Measurements from ENCODE around the gene AHRR.

GRCh38 chr5:374631-375335 lies 53.3 kb downstream of the AHRR start:
- TF ChIP-seq SP1 (IDR thresholded peaks at IDR 0.05) (no peak), ARNT (IDR thresholded peaks at IDR 0.05) (no peak), SUZ12 (IDR thresholded peaks at IDR 0.05) (no peak)
